H1 (cell line): ENCODE measurements around the gene CAMTA1. TPM values are rescaled to one million over a fixed set of nuclear protein-coding genes. Genes with fewer than 3 reads are reported as not detected.

Source experiments
- CTCF ChIA-PET: fragments of 300-600 bp; sonication (Branson Sonifier 250); formaldehyde crosslinking; loops from one replicate; lab custom pipeline; 2021; ENCODE audit not compliant: partially characterized antibody; lab: Charles Lee
- POLR2A ChIA-PET: fragments of 300-600 bp; sonication (Branson Sonifier 250); formaldehyde crosslinking; loops from one replicate; lab custom pipeline; 2021; ENCODE audit warnings: inconsistent platforms; ENCODE audit not compliant: partially characterized antibody; lab: Charles Lee
- DNase-seq, 2 experiments: peaks; one replicate each; pipeline versions ENCODE4 v3.0.0 to v3.0.0-alpha.2; 2010 to 2022; ENCODE audit warnings: low spot score in 2 of 2, low read depth in 1 of 2, mixed read lengths in 1 of 2
- FAIRE-seq: peaks from 2 replicates; lab custom pipeline; 2011; peaks lifted over from hg19 to GRCh38; lab: Jason Lieb, UNC
- H2AFZ ChIP-seq: 2 replicates; pipeline ENCODE4 v1.8.1; 2012; ENCODE audit warnings: low read length, inconsistent platforms
- H2AK5ac ChIP-seq: 2 replicates; pipeline ENCODE4 v1.6.1; 2013; ENCODE audit warnings: low read depth, low read length
- H2BK120ac ChIP-seq: replicated peaks from 2 replicates; pipeline ENCODE3; 2013; ENCODE audit warnings: low read depth, low read length, inconsistent platforms
- H2BK12ac ChIP-seq: 2 replicates; pipeline ENCODE4 v1.6.1; 2013; ENCODE audit warnings: low read depth, low read length
- H2BK15ac ChIP-seq: 2 replicates; pipeline ENCODE4 v1.6.1; 2013; ENCODE audit warnings: low read length
- H2BK20ac ChIP-seq: 2 replicates; pipeline ENCODE4 v1.6.1; 2013; ENCODE audit warnings: low read length
- H2BK5ac ChIP-seq: 2 replicates; pipeline ENCODE4 v1.6.1; 2013; ENCODE audit warnings: low read depth, low read length
- H3K14ac ChIP-seq: 2 replicates; pipeline ENCODE4 v1.6.1; 2013; ENCODE audit warnings: inconsistent platforms; ENCODE audit not compliant: insufficient read length
- H3K18ac ChIP-seq: 2 replicates; pipeline ENCODE4 v1.6.1; 2013; ENCODE audit warnings: low read length; ENCODE audit errors: extremely low read depth
- H3K23ac ChIP-seq: 2 replicates; pipeline ENCODE4 v1.6.1; 2013; ENCODE audit warnings: inconsistent platforms; ENCODE audit not compliant: insufficient read length
- H3K23me2 ChIP-seq: 2 replicates; pipeline ENCODE4 v1.6.1; 2013; ENCODE audit warnings: low read depth, low read length
- H3K27ac ChIP-seq: 2 replicates; pipeline ENCODE4 v1.6.1; 2011; ENCODE audit warnings: low read depth, low read length, inconsistent platforms
- H3K27me3 ChIP-seq, 4 experiments: replicated peaks in 1 of 4; 1 replicate in 1 of 4; 2 replicates in 3 of 4; pipeline versions ENCODE4 v1.6.1 to v1.8.1; 2011 to 2013; ENCODE audit warnings: low read length in 3 of 4, mild to moderate bottlenecking in 3 of 4, inconsistent platforms in 2 of 4, mixed read lengths in 2 of 4, moderate library complexity in 1 of 4; ENCODE audit not compliant: control insufficient read depth in 3 of 4, insufficient read depth in 3 of 4; ENCODE audit errors: extremely low read depth in 1 of 4
- H3K36me3 ChIP-seq, 4 experiments: 2 replicates each; pipeline versions ENCODE4 v1.6.1 to v1.8.1; 2011 to 2013; ENCODE audit warnings: mild to moderate bottlenecking in 4 of 4, low read length in 3 of 4, moderate library complexity in 2 of 4, control low read depth in 1 of 4, inconsistent platforms in 1 of 4; ENCODE audit not compliant: insufficient read depth in 4 of 4, control insufficient read depth in 2 of 4
- H3K4ac ChIP-seq: replicated peaks from 2 replicates; pipeline ENCODE3; 2013; ENCODE audit warnings: low read length, low read depth, mixed read lengths, inconsistent platforms; ENCODE audit not compliant: insufficient read length
- H3K4me1 ChIP-seq, 4 experiments: replicated peaks in 1 of 4; 1 replicate in 1 of 4; 2 replicates in 3 of 4; pipeline versions ENCODE4 v1.6.1 to v1.8.1; 2011 to 2013; ENCODE audit warnings: low read length in 3 of 4, inconsistent platforms in 2 of 4, mixed read lengths in 1 of 4; ENCODE audit not compliant: insufficient read depth in 4 of 4, control insufficient read depth in 3 of 4
- H3K4me2 ChIP-seq, 2 experiments: 2 replicates each; pipeline versions ENCODE4 v1.6.1 to v1.8.1; 2011 to 2013; ENCODE audit warnings: low read depth in 2 of 2, low read length in 2 of 2, control low read depth in 1 of 2, inconsistent platforms in 1 of 2, mild to moderate bottlenecking in 1 of 2; ENCODE audit not compliant: insufficient read depth in 1 of 2
- H3K4me3 ChIP-seq, 4 experiments: fragments of 200-600, 300-600 bp in 1 of 4; sonication (generic), shearing (Covaris generic), sonication (Bioruptor Twin) in 1 of 4; 2 replicates each; pipeline versions ENCODE4 v1.5.1 to v1.8.1; 2011 to 2016; ENCODE audit warnings: low read length in 4 of 4, low read depth in 3 of 4, control low read depth in 2 of 4, inconsistent platforms in 2 of 4, mild to moderate bottlenecking in 2 of 4, mixed read lengths in 1 of 4, moderate library complexity in 1 of 4; ENCODE audit not compliant: insufficient read depth in 2 of 4; ENCODE audit errors: extremely low read depth in 1 of 4
- H3K56ac ChIP-seq: replicated peaks from 2 replicates; pipeline ENCODE3; 2013; ENCODE audit warnings: low read depth, mild to moderate bottlenecking, mixed read lengths, low read length, inconsistent platforms; ENCODE audit not compliant: insufficient read length
- H3K79me1 ChIP-seq: 2 replicates; pipeline ENCODE4 v1.6.1; 2013; ENCODE audit warnings: low read depth, low read length, control low read depth
- H3K79me2 ChIP-seq, 2 experiments: 2 replicates each; pipeline versions ENCODE4 v1.6.1 to v1.8.1; 2012 to 2013; ENCODE audit warnings: low read length in 2 of 2, mild to moderate bottlenecking in 2 of 2, inconsistent platforms in 1 of 2; ENCODE audit not compliant: insufficient read depth in 2 of 2, control insufficient read depth in 1 of 2
- H3K9ac ChIP-seq, 4 experiments: replicated peaks in 1 of 4; 1 replicate in 1 of 4; 2 replicates in 3 of 4; pipeline versions ENCODE4 v1.6.1 to v1.8.1; 2011 to 2013; ENCODE audit warnings: low read depth in 3 of 4, low read length in 3 of 4, control low read depth in 2 of 4, mild to moderate bottlenecking in 2 of 4, moderate library complexity in 2 of 4, inconsistent platforms in 1 of 4; ENCODE audit errors: extremely low read depth in 1 of 4
- H3K9me3 ChIP-seq, 2 experiments: 2 replicates each; pipeline versions ENCODE4 v1.6.1 to v1.8.1; 2012 to 2013; ENCODE audit warnings: mild to moderate bottlenecking in 2 of 2, moderate library complexity in 2 of 2, control low read depth in 1 of 2, inconsistent platforms in 1 of 2, low read depth in 1 of 2, low read length in 1 of 2, mixed read lengths in 1 of 2; ENCODE audit not compliant: insufficient read depth in 2 of 2
- H4K20me1 ChIP-seq, 2 experiments: replicated peaks in 1 of 2; 2 replicates each; pipeline versions ENCODE3 to v1.8.1; 2011 to 2013; ENCODE audit warnings: inconsistent platforms in 2 of 2, low read length in 2 of 2, mild to moderate bottlenecking in 1 of 2; ENCODE audit not compliant: insufficient read depth in 2 of 2, control insufficient read depth in 1 of 2
- H4K5ac ChIP-seq: 2 replicates; pipeline ENCODE4 v1.6.1; 2013; ENCODE audit warnings: low read length, low read depth, mixed read lengths, inconsistent platforms; ENCODE audit not compliant: insufficient read length
- H4K8ac ChIP-seq: 2 replicates; pipeline ENCODE4 v1.8.0; 2013; ENCODE audit warnings: mild to moderate bottlenecking, moderate library complexity, low read length, inconsistent platforms; ENCODE audit not compliant: insufficient read depth; ENCODE audit errors: extremely low read depth
- H4K91ac ChIP-seq: replicated peaks from 2 replicates; pipeline ENCODE3; 2013; ENCODE audit warnings: low read length, mixed read lengths, inconsistent platforms; ENCODE audit not compliant: insufficient read length
- GABPA ChIP-seq: IDR thresholded peaks from 2 replicates; pipeline ENCODE4 v1.6.1; 2011; ENCODE audit warnings: mild to moderate bottlenecking, low read length, moderate library complexity, borderline replicate concordance; ENCODE audit not compliant: insufficient read depth
- POLR2A ChIP-seq, 2 experiments: IDR thresholded peaks; 1 replicate in 1 of 2; 2 replicates in 1 of 2; pipeline ENCODE4 v1.6.1; 2011; ENCODE audit warnings: low read depth in 2 of 2, low read length in 2 of 2, mild to moderate bottlenecking in 2 of 2; ENCODE audit errors: control extremely low read depth in 1 of 2
- POU5F1 ChIP-seq: IDR thresholded peaks from 2 replicates; pipeline ENCODE4 v1.6.1; 2011; ENCODE audit warnings: low read depth, mild to moderate bottlenecking, low read length, moderate library complexity
- RAD21 ChIP-seq, 2 experiments: IDR thresholded peaks in 1 of 2; conservative IDR thresholded peaks in 1 of 2; 2 replicates each; pipeline ENCODE4 v1.6.1; 2011; ENCODE audit warnings: low read depth in 2 of 2, low read length in 2 of 2, improper control_type of control experiment in 1 of 2, inconsistent platforms in 1 of 2, mild to moderate bottlenecking in 1 of 2, moderate library complexity in 1 of 2
- RBBP5 ChIP-seq: IDR thresholded peaks from 2 replicates; pipeline ENCODE4 v1.7.1; 2012; ENCODE audit warnings: low read depth, mild to moderate bottlenecking, inconsistent platforms, low read length, moderate library complexity, borderline replicate concordance
- RFX5 ChIP-seq: IDR thresholded peaks from 2 replicates; pipeline ENCODE4 v1.6.1; 2011; ENCODE audit warnings: low read depth, low read length, improper control_type of control experiment, borderline replicate concordance
- RNF2 ChIP-seq: fragments of 200-900, 300-1000 bp; sonication (generic); IDR thresholded peaks from 2 replicates; pipeline ENCODE4 v1.7.1; 2016; ENCODE audit warnings: borderline replicate concordance, low read depth, mild to moderate bottlenecking, antibody characterized with exemption, low read length; ENCODE audit not compliant: poor library complexity, severe bottlenecking; ENCODE audit errors: missing control alignments
- RXRA ChIP-seq: IDR thresholded peaks from 2 replicates; pipeline ENCODE4 v1.6.1; 2011; ENCODE audit warnings: low read depth, mild to moderate bottlenecking, low read length, moderate library complexity; ENCODE audit not compliant: insufficient read depth
- WGBS, 2 experiments: shearing (Covaris generic) in 1 of 2; methylation state at CpG; one replicate each; pipeline versions ENCODE4 v1.1.6 to v1.1.7; 2013 to 2015; ENCODE audit warnings: low lambda C conversion rate in 2 of 2, mixed read lengths in 2 of 2, inconsistent platforms in 1 of 2, low coverage in 1 of 2, missing lambda C conversion rate in 1 of 2; ENCODE audit not compliant: insufficient replicate concordance in 2 of 2, insufficient coverage in 1 of 2, insufficient read length in 1 of 2; ENCODE audit errors: extremely low coverage in 1 of 2, missing lambda C conversion rate in 1 of 2; 5-methylcytosine and 5-hydroxymethylcytosine counted together
- polyA plus RNA-seq, 7 experiments: library from polyadenylated mRNA; depleted of rRNA in 3 of 7; stranded (reverse) in 5 of 7; unstranded in 2 of 7; fragments of >200 nt in 5 of 7; fragments of 200-250 nt in 2 of 7; gene quantifications; 1 replicate in 5 of 7; 2 replicates in 1 of 7; 4 replicates in 1 of 7; pipeline versions ENCODE4 v1.2.1 to v1.2.3, GENCODE V29; 2011 to 2013; ENCODE audit warnings: missing spikeins in 2 of 7, mixed read lengths in 2 of 7
- total RNA-seq: library from RNA; stranded (reverse); fragmentation: NEBNext Ultra II Directional; extraction: Animal tissue kit (Norgen Biotek cat#: 25700); gene quantifications from 2 replicates; pipeline ENCODE4 v1.2.1, GENCODE V29; 2021
- TF ChIP-seq, protein P1 (sequence below): IDR thresholded peaks from 2 replicates; pipeline ENCODE4 v1.6.1; 2012; ENCODE audit warnings: inconsistent platforms

The CAMTA1 gene
- total and polyA plus RNA-seq, 2 of the 8 experiments (the other 6 are each of a cell fraction or from before 2014, with no cell fraction given) = 65.0 to 119 TPM

DNA sequence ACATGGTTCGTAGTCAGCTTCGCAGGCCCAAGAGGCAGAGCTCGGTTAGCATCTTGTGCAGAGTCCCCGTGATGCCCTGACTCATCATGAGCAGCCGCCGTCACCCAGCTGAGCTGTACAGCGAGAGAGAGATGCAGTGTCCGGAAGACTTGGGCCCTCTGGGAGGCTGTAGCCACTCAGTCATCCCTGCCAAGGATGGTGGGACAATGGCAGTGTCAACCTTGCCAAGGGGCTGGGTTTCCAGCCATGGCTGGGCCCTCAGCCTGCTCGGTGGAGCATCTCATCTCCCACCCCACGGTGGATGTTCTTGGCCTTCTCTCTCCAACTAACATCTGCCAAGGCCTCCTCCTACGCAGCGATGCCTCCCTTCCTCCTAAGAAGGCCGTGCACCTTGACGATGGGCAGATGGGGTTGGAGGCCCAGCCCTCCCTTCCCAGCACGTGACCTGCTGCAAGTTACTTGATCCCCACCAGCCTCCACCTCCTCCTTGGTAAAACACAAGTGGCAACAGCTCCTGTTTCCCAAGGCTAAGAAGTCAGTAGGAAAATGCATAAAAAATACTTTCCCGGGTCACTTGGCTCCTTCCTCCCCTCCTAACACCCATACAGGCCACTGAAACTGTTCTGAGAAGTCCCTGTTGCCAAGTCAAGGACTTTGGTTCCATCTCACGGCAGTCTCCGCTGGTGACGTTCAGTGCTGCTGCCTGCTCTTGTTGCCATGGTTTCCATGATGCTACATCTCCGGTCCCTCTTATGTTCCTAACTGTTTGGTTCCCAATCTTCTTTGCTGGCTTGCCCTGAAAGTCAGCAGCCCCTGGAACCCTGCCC lies 601.2 kb downstream of the CAMTA1 start:
- no peaks in the 10 kb centered on the region for H3K9me3 ChIP-seq
- H2BK12ac ChIP-seq = peak overlapping the region; percentile 39; the same call in 1 of the 2 replicates
- H2BK20ac ChIP-seq = 0 out of 2 replicates have a peak overlapping the region, but pooled peaks have one; percentile 61
- POLR2A ChIA-PET = no interaction called here
- FAIRE-seq (no peak), DNase-seq (peak in 1 of 2 experiments; percentile 26)
- H4K5ac ChIP-seq = no peak overlapping the region
- CTCF ChIA-PET = interaction anchor here (1.2 kb wide), 1 partner anchor 24 kb away, joined by 4 read pairs; no protein-coding TSS in a partner anchor
- no peaks in the 10 kb centered on the region for H3K36me3 ChIP-seq
- no peak overlapping the region for H3K56ac ChIP-seq
- H3K4me1 ChIP-seq = peaks cover 0 to 6% (median 2%) of the 10 kb centered on the region in 4 experiments; a peak in 3 of 7 replicates
- no peak overlapping the region for H3K4ac ChIP-seq
- no peak overlapping the region for H2BK15ac ChIP-seq
- no peak overlapping the region for H4K91ac ChIP-seq
- no peak overlapping the region for H3K23ac ChIP-seq
- no peaks in the 10 kb centered on the region for H3K79me1 ChIP-seq
- H3K79me2 ChIP-seq = no peaks in the 10 kb centered on the region
- no peak overlapping the region for H3K9ac ChIP-seq
- H3K4me3 ChIP-seq = no peak overlapping the region
- H3K14ac ChIP-seq = no peak overlapping the region
- no peak overlapping the region for H3K4me2 ChIP-seq
- H2BK5ac ChIP-seq = no peak overlapping the region
- H3K23me2 ChIP-seq = peaks cover 2% of the 10 kb centered on the region; the same call in 1 of the 2 replicates
- 89% methylated on average over 20 of the region's 20 CpGs; no CpG with 5 or more reads in 1 of the 2 experiments for WGBS, 2 experiments
- H4K20me1 ChIP-seq = peaks cover 0 to 2% of the 10 kb centered on the region in 2 experiments
- H2AFZ ChIP-seq = no peak overlapping the region
- no peak overlapping the region for H2AK5ac ChIP-seq
- H3K27ac ChIP-seq = no peak overlapping the region
- no peak overlapping the region for H2BK120ac ChIP-seq
- no peak overlapping the region; the same call in 1 of the 2 replicates for H4K8ac ChIP-seq
- H3K18ac ChIP-seq = no peak overlapping the region
- H3K27me3 ChIP-seq = no peaks in the 10 kb centered on the region
- TF ChIP-seq, protein P1, sequence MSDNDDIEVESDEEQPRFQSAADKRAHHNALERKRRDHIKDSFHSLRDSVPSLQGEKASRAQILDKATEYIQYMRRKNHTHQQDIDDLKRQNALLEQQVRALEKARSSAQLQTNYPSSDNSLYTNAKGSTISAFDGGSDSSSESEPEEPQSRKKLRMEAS = no peak
- TF ChIP-seq RBBP5 (no peak), RFX5 (no peak), RXRA (no peak), RAD21 (IDR thresholded peaks at IDR 0.05 in 1 of 2, conservative IDR thresholded peaks at IDR 0.05 in 1 of 2; ENCODE audit: low read depth in 2 of 2, low read length in 2 of 2) (no peak), POU5F1 (no peak), POLR2A (IDR thresholded peaks at IDR 0.05; ENCODE audit: control extremely low read depth in 1 of 2, low read depth in 2 of 2, low read length in 2 of 2) (no peak), RNF2 (no peak), GABPA (no peak)
